Astrocyte (in vitro differentiated cells and primary cell): ENCODE results near the gene CALML6.

Source experiments
- EZH2 ChIP-seq: IDR thresholded peaks from 2 replicates; pipeline ENCODE4 v1.6.1; 2012; ENCODE audit warnings: mild to moderate bottlenecking, low read length, inconsistent platforms; ENCODE audit not compliant: insufficient read depth
- TF ChIP-seq, protein P1 (sequence below): IDR thresholded peaks from 2 replicates; pipeline ENCODE4 v1.5.1; 2011; ENCODE audit warnings: low read depth, mild to moderate bottlenecking, inconsistent platforms, low read length, moderate library complexity; ENCODE audit not compliant: insufficient read depth

- TF ChIP-seq, protein P1, sequence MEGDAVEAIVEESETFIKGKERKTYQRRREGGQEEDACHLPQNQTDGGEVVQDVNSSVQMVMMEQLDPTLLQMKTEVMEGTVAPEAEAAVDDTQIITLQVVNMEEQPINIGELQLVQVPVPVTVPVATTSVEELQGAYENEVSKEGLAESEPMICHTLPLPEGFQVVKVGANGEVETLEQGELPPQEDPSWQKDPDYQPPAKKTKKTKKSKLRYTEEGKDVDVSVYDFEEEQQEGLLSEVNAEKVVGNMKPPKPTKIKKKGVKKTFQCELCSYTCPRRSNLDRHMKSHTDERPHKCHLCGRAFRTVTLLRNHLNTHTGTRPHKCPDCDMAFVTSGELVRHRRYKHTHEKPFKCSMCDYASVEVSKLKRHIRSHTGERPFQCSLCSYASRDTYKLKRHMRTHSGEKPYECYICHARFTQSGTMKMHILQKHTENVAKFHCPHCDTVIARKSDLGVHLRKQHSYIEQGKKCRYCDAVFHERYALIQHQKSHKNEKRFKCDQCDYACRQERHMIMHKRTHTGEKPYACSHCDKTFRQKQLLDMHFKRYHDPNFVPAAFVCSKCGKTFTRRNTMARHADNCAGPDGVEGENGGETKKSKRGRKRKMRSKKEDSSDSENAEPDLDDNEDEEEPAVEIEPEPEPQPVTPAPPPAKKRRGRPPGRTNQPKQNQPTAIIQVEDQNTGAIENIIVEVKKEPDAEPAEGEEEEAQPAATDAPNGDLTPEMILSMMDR, result no peak
- TF ChIP-seq EZH2, result no peak
Observed at GRCh38 chr1:1954831-1955441, 39.9 kb downstream of the CALML6 start.
